H1 (cell line): ENCODE data around the gene GOLGA6C. TPM values are rescaled to one million over a fixed set of nuclear protein-coding genes. Genes with fewer than 3 reads are reported as not detected.
"Not testable (repeated sequence)": the region's sequence is repeated elsewhere in the genome, so short reads cannot be mapped to it uniquely, and the experiment has no call there.

Experiments
- CTCF ChIA-PET: fragments of 300-600 bp; sonication (Branson Sonifier 250); formaldehyde crosslinking; loops from one replicate; lab custom pipeline; 2021; ENCODE audit not compliant: partially characterized antibody; lab: Charles Lee
- POLR2A ChIA-PET: fragments of 300-600 bp; sonication (Branson Sonifier 250); formaldehyde crosslinking; loops from one replicate; lab custom pipeline; 2021; ENCODE audit warnings: inconsistent platforms; ENCODE audit not compliant: partially characterized antibody; lab: Charles Lee
- DNase-seq, 2 experiments: peaks; one replicate each; pipeline versions ENCODE4 v3.0.0 to v3.0.0-alpha.2; 2010 to 2022; ENCODE audit warnings: low spot score in 2 of 2, low read depth in 1 of 2, mixed read lengths in 1 of 2
- FAIRE-seq: peaks from 2 replicates; lab custom pipeline; 2011; peaks lifted over from hg19 to GRCh38; lab: Jason Lieb, UNC
- H2AFZ ChIP-seq: 2 replicates; pipeline ENCODE4 v1.8.1; 2012; ENCODE audit warnings: low read length, inconsistent platforms
- H2AK5ac ChIP-seq: 2 replicates; pipeline ENCODE4 v1.6.1; 2013; ENCODE audit warnings: low read depth, low read length
- H2BK120ac ChIP-seq: replicated peaks from 2 replicates; pipeline ENCODE3; 2013; ENCODE audit warnings: low read depth, low read length, inconsistent platforms
- H2BK12ac ChIP-seq: 2 replicates; pipeline ENCODE4 v1.6.1; 2013; ENCODE audit warnings: low read depth, low read length
- H2BK15ac ChIP-seq: 2 replicates; pipeline ENCODE4 v1.6.1; 2013; ENCODE audit warnings: low read length
- H2BK20ac ChIP-seq: 2 replicates; pipeline ENCODE4 v1.6.1; 2013; ENCODE audit warnings: low read length
- H2BK5ac ChIP-seq: 2 replicates; pipeline ENCODE4 v1.6.1; 2013; ENCODE audit warnings: low read depth, low read length
- H3K14ac ChIP-seq: 2 replicates; pipeline ENCODE4 v1.6.1; 2013; ENCODE audit warnings: inconsistent platforms; ENCODE audit not compliant: insufficient read length
- H3K18ac ChIP-seq: 2 replicates; pipeline ENCODE4 v1.6.1; 2013; ENCODE audit warnings: low read length; ENCODE audit errors: extremely low read depth
- H3K23ac ChIP-seq: 2 replicates; pipeline ENCODE4 v1.6.1; 2013; ENCODE audit warnings: inconsistent platforms; ENCODE audit not compliant: insufficient read length
- H3K23me2 ChIP-seq: 2 replicates; pipeline ENCODE4 v1.6.1; 2013; ENCODE audit warnings: low read depth, low read length
- H3K27ac ChIP-seq: 2 replicates; pipeline ENCODE4 v1.6.1; 2011; ENCODE audit warnings: low read depth, low read length, inconsistent platforms
- H3K27me3 ChIP-seq, 4 experiments: replicated peaks in 1 of 4; 1 replicate in 1 of 4; 2 replicates in 3 of 4; pipeline versions ENCODE4 v1.6.1 to v1.8.1; 2011 to 2013; ENCODE audit warnings: low read length in 3 of 4, mild to moderate bottlenecking in 3 of 4, inconsistent platforms in 2 of 4, mixed read lengths in 2 of 4, moderate library complexity in 1 of 4; ENCODE audit not compliant: control insufficient read depth in 3 of 4, insufficient read depth in 3 of 4; ENCODE audit errors: extremely low read depth in 1 of 4
- H3K36me3 ChIP-seq, 4 experiments: 2 replicates each; pipeline versions ENCODE4 v1.6.1 to v1.8.1; 2011 to 2013; ENCODE audit warnings: mild to moderate bottlenecking in 4 of 4, low read length in 3 of 4, moderate library complexity in 2 of 4, control low read depth in 1 of 4, inconsistent platforms in 1 of 4; ENCODE audit not compliant: insufficient read depth in 4 of 4, control insufficient read depth in 2 of 4
- H3K4ac ChIP-seq: replicated peaks from 2 replicates; pipeline ENCODE3; 2013; ENCODE audit warnings: low read length, low read depth, mixed read lengths, inconsistent platforms; ENCODE audit not compliant: insufficient read length
- H3K4me1 ChIP-seq, 4 experiments: replicated peaks in 1 of 4; 1 replicate in 1 of 4; 2 replicates in 3 of 4; pipeline versions ENCODE4 v1.6.1 to v1.8.1; 2011 to 2013; ENCODE audit warnings: low read length in 3 of 4, inconsistent platforms in 2 of 4, mixed read lengths in 1 of 4; ENCODE audit not compliant: insufficient read depth in 4 of 4, control insufficient read depth in 3 of 4
- H3K4me2 ChIP-seq, 2 experiments: 2 replicates each; pipeline versions ENCODE4 v1.6.1 to v1.8.1; 2011 to 2013; ENCODE audit warnings: low read depth in 2 of 2, low read length in 2 of 2, control low read depth in 1 of 2, inconsistent platforms in 1 of 2, mild to moderate bottlenecking in 1 of 2; ENCODE audit not compliant: insufficient read depth in 1 of 2
- H3K4me3 ChIP-seq, 4 experiments: fragments of 200-600, 300-600 bp in 1 of 4; sonication (generic), shearing (Covaris generic), sonication (Bioruptor Twin) in 1 of 4; 2 replicates each; pipeline versions ENCODE4 v1.5.1 to v1.8.1; 2011 to 2016; ENCODE audit warnings: low read length in 4 of 4, low read depth in 3 of 4, control low read depth in 2 of 4, inconsistent platforms in 2 of 4, mild to moderate bottlenecking in 2 of 4, mixed read lengths in 1 of 4, moderate library complexity in 1 of 4; ENCODE audit not compliant: insufficient read depth in 2 of 4; ENCODE audit errors: extremely low read depth in 1 of 4
- H3K56ac ChIP-seq: replicated peaks from 2 replicates; pipeline ENCODE3; 2013; ENCODE audit warnings: low read depth, mild to moderate bottlenecking, mixed read lengths, low read length, inconsistent platforms; ENCODE audit not compliant: insufficient read length
- H3K79me1 ChIP-seq: 2 replicates; pipeline ENCODE4 v1.6.1; 2013; ENCODE audit warnings: low read depth, low read length, control low read depth
- H3K79me2 ChIP-seq, 2 experiments: 2 replicates each; pipeline versions ENCODE4 v1.6.1 to v1.8.1; 2012 to 2013; ENCODE audit warnings: low read length in 2 of 2, mild to moderate bottlenecking in 2 of 2, inconsistent platforms in 1 of 2; ENCODE audit not compliant: insufficient read depth in 2 of 2, control insufficient read depth in 1 of 2
- H3K9ac ChIP-seq, 4 experiments: replicated peaks in 1 of 4; 1 replicate in 1 of 4; 2 replicates in 3 of 4; pipeline versions ENCODE4 v1.6.1 to v1.8.1; 2011 to 2013; ENCODE audit warnings: low read depth in 3 of 4, low read length in 3 of 4, control low read depth in 2 of 4, mild to moderate bottlenecking in 2 of 4, moderate library complexity in 2 of 4, inconsistent platforms in 1 of 4; ENCODE audit errors: extremely low read depth in 1 of 4
- H3K9me3 ChIP-seq, 2 experiments: 2 replicates each; pipeline versions ENCODE4 v1.6.1 to v1.8.1; 2012 to 2013; ENCODE audit warnings: mild to moderate bottlenecking in 2 of 2, moderate library complexity in 2 of 2, control low read depth in 1 of 2, inconsistent platforms in 1 of 2, low read depth in 1 of 2, low read length in 1 of 2, mixed read lengths in 1 of 2; ENCODE audit not compliant: insufficient read depth in 2 of 2
- H4K20me1 ChIP-seq, 2 experiments: replicated peaks in 1 of 2; 2 replicates each; pipeline versions ENCODE3 to v1.8.1; 2011 to 2013; ENCODE audit warnings: inconsistent platforms in 2 of 2, low read length in 2 of 2, mild to moderate bottlenecking in 1 of 2; ENCODE audit not compliant: insufficient read depth in 2 of 2, control insufficient read depth in 1 of 2
- H4K5ac ChIP-seq: 2 replicates; pipeline ENCODE4 v1.6.1; 2013; ENCODE audit warnings: low read length, low read depth, mixed read lengths, inconsistent platforms; ENCODE audit not compliant: insufficient read length
- H4K8ac ChIP-seq: 2 replicates; pipeline ENCODE4 v1.8.0; 2013; ENCODE audit warnings: mild to moderate bottlenecking, moderate library complexity, low read length, inconsistent platforms; ENCODE audit not compliant: insufficient read depth; ENCODE audit errors: extremely low read depth
- H4K91ac ChIP-seq: replicated peaks from 2 replicates; pipeline ENCODE3; 2013; ENCODE audit warnings: low read length, mixed read lengths, inconsistent platforms; ENCODE audit not compliant: insufficient read length
- WGBS, 2 experiments: shearing (Covaris generic) in 1 of 2; methylation state at CpG; one replicate each; pipeline versions ENCODE4 v1.1.6 to v1.1.7; 2013 to 2015; ENCODE audit warnings: low lambda C conversion rate in 2 of 2, mixed read lengths in 2 of 2, inconsistent platforms in 1 of 2, low coverage in 1 of 2, missing lambda C conversion rate in 1 of 2; ENCODE audit not compliant: insufficient replicate concordance in 2 of 2, insufficient coverage in 1 of 2, insufficient read length in 1 of 2; ENCODE audit errors: extremely low coverage in 1 of 2, missing lambda C conversion rate in 1 of 2; 5-methylcytosine and 5-hydroxymethylcytosine counted together
- polyA plus RNA-seq, 7 experiments: library from polyadenylated mRNA; depleted of rRNA in 3 of 7; stranded (reverse) in 5 of 7; unstranded in 2 of 7; fragments of >200 nt in 5 of 7; fragments of 200-250 nt in 2 of 7; gene quantifications; 1 replicate in 5 of 7; 2 replicates in 1 of 7; 4 replicates in 1 of 7; pipeline versions ENCODE4 v1.2.1 to v1.2.3, GENCODE V29; 2011 to 2013; ENCODE audit warnings: missing spikeins in 2 of 7, mixed read lengths in 2 of 7
- total RNA-seq: library from RNA; stranded (reverse); fragmentation: NEBNext Ultra II Directional; extraction: Animal tissue kit (Norgen Biotek cat#: 25700); gene quantifications from 2 replicates; pipeline ENCODE4 v1.2.1, GENCODE V29; 2021

The GOLGA6C gene
- total and polyA plus RNA-seq, 2 of the 8 experiments (the other 6 are each of a cell fraction or from before 2014, with no cell fraction given): 0.14 to 0.35 TPM

DNA sequence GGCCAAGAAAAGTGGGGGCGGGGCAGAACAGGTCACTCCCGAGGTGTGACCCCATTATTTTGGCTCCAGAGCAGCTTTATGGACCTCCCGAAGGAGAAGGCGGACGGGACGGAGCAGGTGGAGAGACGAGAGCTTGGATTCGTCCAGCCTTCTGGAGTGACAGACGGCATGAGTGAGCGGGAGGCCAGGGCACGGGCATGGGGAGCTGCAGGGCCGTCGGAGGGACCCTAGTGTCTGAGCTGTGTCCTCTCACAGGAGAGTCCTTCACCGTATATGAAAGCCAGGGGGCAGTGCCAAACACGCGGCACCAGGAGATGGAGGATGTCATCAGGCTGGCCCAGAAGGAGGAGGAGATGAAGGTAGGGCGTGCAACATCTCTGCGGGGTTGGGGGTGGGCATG, 35.5 kb downstream of the GOLGA6C start:
- H3K4me1 ChIP-seq, H2AK5ac ChIP-seq, H3K4me3 ChIP-seq, H3K56ac ChIP-seq, H3K14ac ChIP-seq, H2BK20ac ChIP-seq, H3K23ac ChIP-seq, H4K20me1 ChIP-seq, H3K9ac ChIP-seq, DNase-seq, FAIRE-seq, H3K4me2 ChIP-seq, H3K79me1 ChIP-seq, H4K91ac ChIP-seq, H4K5ac ChIP-seq, H2BK5ac ChIP-seq, H3K36me3 ChIP-seq, H3K9me3 ChIP-seq, CTCF ChIA-PET, H2BK12ac ChIP-seq, H4K8ac ChIP-seq, H2BK120ac ChIP-seq, H3K4ac ChIP-seq, H3K18ac ChIP-seq, H3K23me2 ChIP-seq, POLR2A ChIA-PET, H2AFZ ChIP-seq, H3K27me3 ChIP-seq, H3K27ac ChIP-seq, H3K79me2 ChIP-seq, H2BK15ac ChIP-seq: not testable (repeated sequence)
- 100% methylated on average over 3 of the region's 18 CpGs; no CpG with 5 or more reads in 1 of the 2 experiments for WGBS, 2 experiments
